SK-N-SH (cell line): Measurements from ENCODE around the gene KRTAP2-3. TPM values are rescaled to one million over a fixed set of nuclear protein-coding genes. Genes with fewer than 3 reads are reported as not detected.
"Not testable (repeated sequence)": the region's sequence is repeated elsewhere in the genome, so short reads cannot be mapped to it uniquely, and the experiment has no call there.

Source experiments
- CTCF ChIA-PET: fragments of 300-600, 350-600 bp; formaldehyde crosslinking; extraction: SDS; loops from one replicate; lab custom pipeline; 2021; lab: Yijun Ruan, JAX
- POLR2A ChIA-PET: fragments of 350-600 bp; sonication (Branson Sonifier 250); formaldehyde crosslinking; extraction: SDS; loops from one replicate; lab custom pipeline; 2020; ENCODE audit warnings: antibody characterized with exemption, inconsistent platforms; lab: Yijun Ruan, JAX
- DNase-seq: peaks from one replicate; pipeline ENCODE4 v3.0.0; 2012
- H2AFZ ChIP-seq: fragments of 200-600 bp; sonication (generic); 2 replicates; pipeline ENCODE4 v1.8.1; 2016; ENCODE audit warnings: antibody characterized with exemption, mild to moderate bottlenecking, low read depth
- H3F3A ChIP-seq: fragments of 200-600 bp; sonication (generic); replicated peaks from 2 replicates; pipeline ENCODE3; 2016; ENCODE audit warnings: antibody characterized with exemption, mild to moderate bottlenecking; ENCODE audit not compliant: insufficient read depth
- H3K27ac ChIP-seq, 2 experiments: fragments of 200-500 bp in 1 of 2; fragments of 200-600 bp in 1 of 2; sonication (Bioruptor generic) in 1 of 2; sonication (generic), shearing (Covaris generic) in 1 of 2; 2 replicates each; pipeline versions ENCODE4 v1.5.1 to v1.6.1; 2014 to 2016; ENCODE audit warnings: low read depth in 2 of 2, inconsistent platforms in 1 of 2, low read length in 1 of 2, mild to moderate bottlenecking in 1 of 2, mixed read lengths in 1 of 2
- H3K27me3 ChIP-seq: fragments of 200-600 bp; sonication (generic), shearing (Covaris generic); 2 replicates; pipeline ENCODE4 v1.6.1; 2016; ENCODE audit warnings: mixed run types; ENCODE audit not compliant: insufficient read depth
- H3K36me3 ChIP-seq, 2 experiments: fragments of 200-500 bp in 1 of 2; fragments of 200-600 bp in 1 of 2; sonication (Bioruptor generic) in 1 of 2; sonication (generic) in 1 of 2; replicated peaks in 1 of 2; 2 replicates each; pipeline versions ENCODE3 to v1.5.1; 2014 to 2016; ENCODE audit warnings: low read length in 1 of 2, mild to moderate bottlenecking in 1 of 2; ENCODE audit not compliant: insufficient read depth in 2 of 2, control insufficient read depth in 1 of 2
- H3K4me1 ChIP-seq, 2 experiments: fragments of 200-500 bp in 1 of 2; fragments of 200-600 bp in 1 of 2; sonication (Bioruptor generic) in 1 of 2; sonication (generic), shearing (Covaris generic) in 1 of 2; 2 replicates each; pipeline versions ENCODE4 v1.5.1 to v1.6.1; 2014 to 2016; ENCODE audit warnings: low read depth in 1 of 2, low read length in 1 of 2, mixed run types in 1 of 2; ENCODE audit not compliant: insufficient read depth in 2 of 2, control insufficient read depth in 1 of 2
- H3K4me2 ChIP-seq: fragments of 200-600 bp; sonication (generic), shearing (Covaris generic); 2 replicates; pipeline ENCODE4 v1.6.1; 2017; ENCODE audit warnings: mixed run types
- H3K4me3 ChIP-seq, 2 experiments: fragments of 200-500 bp in 1 of 2; fragments of 200-600 bp in 1 of 2; sonication (Bioruptor generic) in 1 of 2; sonication (generic), shearing (Covaris generic) in 1 of 2; 2 replicates each; pipeline versions ENCODE4 v1.5.1 to v1.8.1; 2014 to 2016; ENCODE audit warnings: low read depth in 2 of 2, inconsistent platforms in 1 of 2, low read length in 1 of 2, mild to moderate bottlenecking in 1 of 2, mixed read lengths in 1 of 2, moderate library complexity in 1 of 2
- H3K79me2 ChIP-seq: fragments of 200-600 bp; sonication (generic); 2 replicates; pipeline ENCODE4 v1.8.1; 2017; ENCODE audit warnings: mild to moderate bottlenecking; ENCODE audit not compliant: insufficient read depth
- H3K9ac ChIP-seq: fragments of 200-600 bp; sonication (generic); 2 replicates; pipeline ENCODE4 v1.6.1; 2017; ENCODE audit warnings: mixed run types
- H3K9me2 ChIP-seq: fragments of 200-600 bp; sonication (generic); 2 replicates; pipeline ENCODE4 v1.6.1; 2017; ENCODE audit warnings: mixed run types
- H3K9me3 ChIP-seq: fragments of 200-600 bp; sonication (generic); 2 replicates; pipeline ENCODE4 v1.6.1; 2017; ENCODE audit warnings: mixed run types, mild to moderate bottlenecking, moderate library complexity
- H4K20me1 ChIP-seq: fragments of 200-600 bp; sonication (generic); 2 replicates; pipeline ENCODE4 v1.6.1; 2017; ENCODE audit warnings: mild to moderate bottlenecking, mixed run types; ENCODE audit not compliant: insufficient read depth
- CHD2 ChIP-seq: fragments of 150-350 bp; IDR thresholded peaks from 2 replicates; pipeline ENCODE4 v1.6.1; 2018; ENCODE audit warnings: low read length; ENCODE audit not compliant: partially characterized antibody
- EP300 ChIP-seq, 2 experiments: IDR thresholded peaks; 2 replicates each; pipeline versions ENCODE4 v1.4.0 to v1.6.1; 2012; ENCODE audit warnings: borderline replicate concordance in 1 of 2, low read depth in 1 of 2, low read length in 1 of 2
- FOSL2 ChIP-seq: IDR thresholded peaks from 2 replicates; pipeline ENCODE4 v1.4.0; 2012; ENCODE audit warnings: low read depth, mild to moderate bottlenecking, moderate library complexity, borderline replicate concordance
- FOXM1 ChIP-seq: IDR thresholded peaks from 2 replicates; pipeline ENCODE4 v1.4.0; 2012; ENCODE audit warnings: low read depth, mild to moderate bottlenecking
- GATA2 ChIP-seq: sonication (generic); formaldehyde crosslinking; IDR thresholded peaks from 2 replicates; pipeline ENCODE4 v1.5.0; 2020; ENCODE audit warnings: mild to moderate bottlenecking, missing genetic modification reagents
- NFIC ChIP-seq: IDR thresholded peaks from 2 replicates; pipeline ENCODE4 v1.4.0; 2012; ENCODE audit warnings: borderline replicate concordance
- NRF1 ChIP-seq: IDR thresholded peaks from 2 replicates; pipeline ENCODE4 v1.6.1; 2012; ENCODE audit warnings: low read depth, mild to moderate bottlenecking, low read length
- SIN3A ChIP-seq: IDR thresholded peaks from 2 replicates; pipeline ENCODE4 v1.6.1; 2012; ENCODE audit warnings: low read depth, mild to moderate bottlenecking, low read length, moderate library complexity, borderline replicate concordance
- SMC3 ChIP-seq: IDR thresholded peaks from 2 replicates; pipeline ENCODE4 v1.6.1; 2012; ENCODE audit warnings: low read depth, low read length, improper control_type of control experiment
- WGBS: methylation state at CpG from one replicate; pipeline ENCODE4 v1.1.6; 2017; ENCODE audit warnings: low lambda C conversion rate; 5-methylcytosine and 5-hydroxymethylcytosine counted together
- polyA plus RNA-seq, 3 experiments: library from polyadenylated mRNA; depleted of rRNA; stranded (reverse); fragments of >200 nt; gene quantifications; 2 replicates each; pipeline ENCODE4 v1.2.3, GENCODE V29; 2012
- TF ChIP-seq, protein P1 (sequence below): fragments of 200-600 bp; sonication (generic); IDR thresholded peaks from 2 replicates; pipeline ENCODE4 v1.6.1; 2017; ENCODE audit warnings: antibody characterized with exemption, mild to moderate bottlenecking, moderate library complexity
- TF ChIP-seq, protein P2 (sequence below): fragments of 150-350 bp; IDR thresholded peaks from 2 replicates; pipeline ENCODE4 v1.6.1; 2016; ENCODE audit warnings: mild to moderate bottlenecking, low read depth, low read length

Gene KRTAP2-3
- polyA plus RNA-seq, 1 of the 3 experiments (the other 2 are of a cell fraction) = 0.39 TPM

DNA sequence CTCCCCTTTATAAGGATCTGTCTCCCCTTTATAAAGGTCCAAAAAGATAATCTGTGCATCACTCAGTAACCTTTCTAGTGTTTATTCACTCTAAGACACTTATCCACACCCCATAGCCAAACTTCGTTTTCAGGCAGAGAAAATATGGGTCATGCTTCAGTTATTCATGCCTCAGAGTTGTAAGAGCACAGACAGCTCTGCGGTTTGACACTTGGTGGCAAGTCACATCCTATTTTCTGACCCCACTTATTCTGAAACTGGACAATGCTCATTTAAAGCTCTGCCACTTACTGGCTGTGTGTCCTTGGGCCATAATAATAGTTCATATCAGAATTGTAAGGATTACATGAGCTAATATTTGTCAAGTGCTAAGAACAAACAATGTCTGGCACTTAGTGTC, 10.8 kb downstream of the KRTAP2-3 start (continued):
- TF ChIP-seq, protein P1, sequence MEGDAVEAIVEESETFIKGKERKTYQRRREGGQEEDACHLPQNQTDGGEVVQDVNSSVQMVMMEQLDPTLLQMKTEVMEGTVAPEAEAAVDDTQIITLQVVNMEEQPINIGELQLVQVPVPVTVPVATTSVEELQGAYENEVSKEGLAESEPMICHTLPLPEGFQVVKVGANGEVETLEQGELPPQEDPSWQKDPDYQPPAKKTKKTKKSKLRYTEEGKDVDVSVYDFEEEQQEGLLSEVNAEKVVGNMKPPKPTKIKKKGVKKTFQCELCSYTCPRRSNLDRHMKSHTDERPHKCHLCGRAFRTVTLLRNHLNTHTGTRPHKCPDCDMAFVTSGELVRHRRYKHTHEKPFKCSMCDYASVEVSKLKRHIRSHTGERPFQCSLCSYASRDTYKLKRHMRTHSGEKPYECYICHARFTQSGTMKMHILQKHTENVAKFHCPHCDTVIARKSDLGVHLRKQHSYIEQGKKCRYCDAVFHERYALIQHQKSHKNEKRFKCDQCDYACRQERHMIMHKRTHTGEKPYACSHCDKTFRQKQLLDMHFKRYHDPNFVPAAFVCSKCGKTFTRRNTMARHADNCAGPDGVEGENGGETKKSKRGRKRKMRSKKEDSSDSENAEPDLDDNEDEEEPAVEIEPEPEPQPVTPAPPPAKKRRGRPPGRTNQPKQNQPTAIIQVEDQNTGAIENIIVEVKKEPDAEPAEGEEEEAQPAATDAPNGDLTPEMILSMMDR = no peak

- H3K27ac ChIP-seq = peak overlapping the region in 1 of 2 experiments; percentile 44; a peak in 2 of 4 replicates
- no peaks in the 10 kb centered on the region for H3K4me1 ChIP-seq
- POLR2A ChIA-PET = no interaction called here
- peak overlapping the region; percentile 14 for H3K4me2 ChIP-seq
- H3K9ac ChIP-seq = no peak overlapping the region
- DNase-seq = no peak
- no peaks in the 10 kb centered on the region for H4K20me1 ChIP-seq
- CTCF ChIA-PET = interaction anchor here (0.6 to 1.4 kb wide), 2 partner anchors 32 to 614 kb away, joined by 3 read pairs; no protein-coding TSS in a partner anchor
- TF ChIP-seq SIN3A (no peak), NRF1 (no peak), SMC3 (no peak)
- no peaks in the 10 kb centered on the region for H3K27me3 ChIP-seq
- no peaks in the 10 kb centered on the region for H3K9me2 ChIP-seq
- peak overlapping the region; percentile 44; the same call in 1 of the 2 replicates for H2AFZ ChIP-seq
- WGBS = 3% methylated on average over 7 of the region's 7 CpGs
- H3K79me2 ChIP-seq = no peaks in the 10 kb centered on the region
- no peak overlapping the region for H3K4me3 ChIP-seq
- H3K9me3 ChIP-seq = no peaks in the 10 kb centered on the region
- peaks cover 0 to 3% of the 10 kb centered on the region in 2 experiments for H3K36me3 ChIP-seq
- peaks cover 10% of the 10 kb centered on the region for H3F3A ChIP-seq
Measured at GRCh38 chr17:41048441-41048840, 11.5 kb downstream of the KRTAP2-3 start.

DNA sequence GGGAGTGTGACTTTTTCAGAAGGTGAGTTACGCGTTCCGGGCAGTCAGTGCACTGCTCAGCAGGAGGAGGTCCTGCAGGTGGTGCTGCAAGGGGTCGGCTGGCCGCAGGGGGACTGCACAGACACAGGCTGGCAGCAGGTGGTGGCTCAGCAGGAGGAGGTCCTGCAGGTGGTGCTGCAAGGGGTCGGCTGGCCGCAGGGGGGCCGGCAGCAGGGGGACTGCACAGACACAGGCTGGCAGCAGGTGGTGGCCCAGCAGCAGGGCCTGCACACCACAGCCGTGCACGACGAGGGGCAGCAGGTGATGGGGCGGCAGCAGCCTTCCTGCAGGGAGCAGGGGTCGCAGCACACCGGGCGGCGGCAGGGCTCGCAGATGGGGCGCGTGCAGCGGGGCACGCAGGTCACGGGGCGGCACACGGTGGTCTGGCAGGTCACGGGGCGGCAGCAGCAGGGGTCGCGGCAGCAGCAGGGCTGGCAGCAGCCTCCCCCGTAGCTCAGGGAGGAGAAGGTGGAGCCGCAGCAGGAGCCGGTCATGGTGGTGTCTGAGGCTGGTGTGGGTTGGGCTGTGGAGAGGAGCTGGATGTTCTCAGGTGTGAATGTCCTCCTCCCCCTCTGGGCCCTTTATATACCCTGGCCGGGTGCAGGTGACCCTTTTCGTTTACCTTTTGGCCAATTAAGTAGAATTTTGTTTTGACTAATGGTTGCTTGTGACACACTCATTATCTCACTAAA, 13.0 kb downstream of the KRTAP2-3 start, which contains the start of gene KRTAP2-1:
TSS of gene KRTAP2-1 (minus strand) at position 582 of the 731 bp plus-strand sequence. CDS start at position 533, 49 bp downstream.
- H3K27me3 ChIP-seq, H3K4me1 ChIP-seq, H3K79me2 ChIP-seq, H3K36me3 ChIP-seq, H3F3A ChIP-seq, H4K20me1 ChIP-seq, H3K9me2 ChIP-seq, H3K27ac ChIP-seq, H3K9me3 ChIP-seq, H3K9ac ChIP-seq, CTCF ChIA-PET, DNase-seq, H3K4me3 ChIP-seq: not testable (repeated sequence)
- H2AFZ ChIP-seq = peak within 1 kb of the TSS; percentile 44; the same call in 1 of the 2 replicates
- peak within 1 kb of the TSS; percentile 14; the same call in 1 of the 2 replicates for H3K4me2 ChIP-seq
- WGBS = 28% methylated on average over 7 of the region's 33 CpGs
- POLR2A ChIA-PET = interaction anchor here (0.6 kb wide), 1 partner anchor 7 kb away, joined by 3 read pairs; no protein-coding TSS in a partner anchor

GRCh38 chr17:41042953-41043352, 17.0 kb downstream of the KRTAP2-3 start:
- H3K27me3 ChIP-seq = no peaks in the 10 kb centered on the region
- H3K4me1 ChIP-seq = no peaks in the 10 kb centered on the region
- no peaks in the 10 kb centered on the region for H3K9me3 ChIP-seq
- WGBS = 24% methylated on average over 1 of the region's 1 CpG
- no peak for DNase-seq
- ChIA-PET POLR2A (no interaction called here), CTCF (interaction anchor here (1.4 kb wide), 1 partner anchor 506 kb away, joined by 5 read pairs; no protein-coding TSS in a partner anchor)
- H3K36me3 ChIP-seq = no peaks in the 10 kb centered on the region
- no peak overlapping the region for H3K9ac ChIP-seq
- H3K9me2 ChIP-seq = no peaks in the 10 kb centered on the region
- H3F3A ChIP-seq = no peaks in the 10 kb centered on the region
- H3K4me3 ChIP-seq = no peak overlapping the region
- H4K20me1 ChIP-seq = no peaks in the 10 kb centered on the region
- H3K27ac ChIP-seq = no peak overlapping the region
- H3K4me2 ChIP-seq = no peak overlapping the region
- H2AFZ ChIP-seq = no peak overlapping the region
- H3K79me2 ChIP-seq = no peaks in the 10 kb centered on the region
- TF ChIP-seq, protein P1 = no peak
- TF ChIP-seq SMC3 = no peak
- no peak for TF ChIP-seq FOSL2
- TF ChIP-seq NFIC = no peak
- no peak for TF ChIP-seq EP300 (IDR thresholded peaks at IDR 0.05; ENCODE audit: borderline replicate concordance in 1 of 2, low read depth in 1 of 2, low read length in 1 of 2)
- TF ChIP-seq GATA2 (CRISPR knock-in tag) = no peak
- TF ChIP-seq, protein P2, sequence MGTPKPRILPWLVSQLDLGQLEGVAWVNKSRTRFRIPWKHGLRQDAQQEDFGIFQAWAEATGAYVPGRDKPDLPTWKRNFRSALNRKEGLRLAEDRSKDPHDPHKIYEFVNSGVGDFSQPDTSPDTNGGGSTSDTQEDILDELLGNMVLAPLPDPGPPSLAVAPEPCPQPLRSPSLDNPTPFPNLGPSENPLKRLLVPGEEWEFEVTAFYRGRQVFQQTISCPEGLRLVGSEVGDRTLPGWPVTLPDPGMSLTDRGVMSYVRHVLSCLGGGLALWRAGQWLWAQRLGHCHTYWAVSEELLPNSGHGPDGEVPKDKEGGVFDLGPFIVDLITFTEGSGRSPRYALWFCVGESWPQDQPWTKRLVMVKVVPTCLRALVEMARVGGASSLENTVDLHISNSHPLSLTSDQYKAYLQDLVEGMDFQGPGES = no peak
- TF ChIP-seq CHD2 = no peak
- no peak for TF ChIP-seq FOXM1
